Inferior parietal cortex (tissue), 1 donor: ENCODE data around the gene RING1.
"Not testable (repeated sequence)": the region's sequence is repeated elsewhere in the genome, so short reads cannot be mapped to it uniquely, and the experiment has no call there.

Experiments used
- DNase-seq: peaks from one replicate; pipeline ENCODE4 v3.0.0-alpha.2; 2016; ENCODE audit errors: extremely low spot score

RING1 gene

GRCh38 chr6:33205191-33206026 lies 2.9 kb upstream of the RING1 start:
- no peak for DNase-seq

DNA sequence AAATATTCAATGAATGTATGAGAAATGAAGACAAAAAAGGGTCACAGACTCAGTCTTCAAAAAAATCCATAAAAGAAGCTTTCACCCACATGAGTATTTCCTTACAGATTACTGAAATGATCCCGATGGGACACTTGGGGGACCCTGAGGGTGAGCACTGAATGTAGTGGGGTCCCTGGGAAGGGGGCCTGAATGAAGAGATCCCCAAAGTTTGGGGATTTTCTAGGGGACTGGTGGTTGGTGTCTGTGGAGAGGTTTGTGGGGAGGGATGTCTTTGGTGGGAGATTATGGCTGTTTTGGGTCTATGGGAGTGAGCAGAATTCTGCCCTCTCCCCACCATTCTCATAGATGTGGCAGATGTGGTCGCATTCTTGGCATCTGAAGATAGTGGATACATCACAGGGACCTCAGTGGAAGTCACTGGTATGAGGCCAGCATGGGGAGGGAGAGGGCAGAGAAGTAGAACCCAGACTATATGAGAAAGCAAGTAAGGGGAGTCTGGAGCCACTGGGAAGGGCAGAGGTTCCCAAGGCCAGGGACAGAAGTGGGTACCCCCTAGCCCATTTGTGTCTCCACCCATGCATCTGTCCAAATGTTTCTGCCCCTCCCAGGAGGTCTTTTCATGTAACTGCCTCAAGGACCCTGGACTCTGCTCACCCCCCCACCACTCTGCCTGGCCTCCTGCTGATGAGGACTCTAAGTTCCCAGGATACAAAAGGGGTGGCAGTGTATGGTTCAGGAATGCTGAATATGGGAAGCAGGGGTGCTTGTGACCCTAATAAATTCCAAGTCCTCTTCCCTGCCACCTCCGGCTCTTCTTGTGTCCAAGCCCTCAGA lies 2.1 kb upstream of the RING1 start:
- no peak for DNase-seq

- DNase-seq, result no peak
These were observed 1.3 kb upstream of the RING1 start for GRCh38 chr6:33206864-33207551.

GRCh38 chr6:33207552-33208090 lies 679 bp upstream of the RING1 start:
- peak; percentile 34 for DNase-seq

- DNase-seq, result no peak
These were observed 1.6 kb downstream of the RING1 start for GRCh38 chr6:33209856-33210255.

GRCh38 chr6:33211136-33211535 lies 2.8 kb downstream of the RING1 start:
- no peak for DNase-seq

- DNase-seq, result no peak
These were observed 3.5 kb downstream of the RING1 start for GRCh38 chr6:33211666-33212422.

DNA sequence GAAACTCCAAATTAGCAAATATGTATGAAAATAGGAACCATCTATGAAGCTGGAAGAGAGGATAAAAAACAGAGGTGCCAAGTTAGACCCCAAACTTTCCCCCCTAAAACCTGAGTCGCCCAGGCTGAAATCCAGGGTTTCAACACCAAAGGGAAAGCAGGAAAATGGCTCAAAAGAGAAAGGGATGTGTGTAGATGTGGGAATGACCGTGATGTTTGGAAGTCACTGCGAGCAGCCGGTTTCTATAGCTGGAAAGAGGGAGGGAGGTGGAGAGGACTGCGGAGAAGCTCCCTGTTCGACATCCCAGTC lies 4.5 kb downstream of the RING1 start:
- DNase-seq, result no peak

- DNase-seq, result no peak
These were observed 5.1 kb downstream of the RING1 start for GRCh38 chr6:33213166-33213988.

- DNase-seq, result no peak
These were observed 5.7 kb downstream of the RING1 start for GRCh38 chr6:33213989-33214335.

GRCh38 chr6:33215271-33216116 lies 7.2 kb downstream of the RING1 start:
- no peak for DNase-seq

DNA sequence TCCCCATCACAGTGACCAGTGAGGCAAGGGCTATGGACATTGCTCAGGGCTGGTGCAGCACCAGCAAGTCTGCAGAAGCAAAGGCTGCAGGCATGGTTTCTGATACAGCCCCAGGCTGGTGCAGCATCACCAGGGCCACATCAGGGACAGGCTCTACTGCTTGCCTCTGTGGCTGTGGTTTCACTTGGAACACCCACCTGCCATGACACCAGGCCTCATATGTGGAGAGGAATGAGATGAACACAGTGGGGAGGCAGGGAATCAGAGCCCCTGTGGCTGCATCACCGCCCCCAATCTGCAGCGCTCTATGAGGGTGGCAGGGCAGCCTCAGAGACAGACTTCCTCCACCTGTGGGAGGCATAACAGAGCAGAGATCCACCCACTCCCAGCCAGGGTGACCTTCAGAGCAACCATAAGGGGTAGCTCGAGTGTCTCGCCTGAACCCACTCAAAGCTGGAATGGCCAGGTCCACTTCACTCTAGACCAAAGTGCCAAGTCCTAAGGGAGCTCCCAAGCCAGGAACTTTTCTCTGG lies 7.9 kb downstream of the RING1 start:
- DNase-seq, result no peak

GRCh38 chr6:33217246-33217645 lies 8.9 kb downstream of the RING1 start:
- no peak for DNase-seq

- DNase-seq, result no peak
These were observed 9.4 kb downstream of the RING1 start for GRCh38 chr6:33217681-33218080.

DNA sequence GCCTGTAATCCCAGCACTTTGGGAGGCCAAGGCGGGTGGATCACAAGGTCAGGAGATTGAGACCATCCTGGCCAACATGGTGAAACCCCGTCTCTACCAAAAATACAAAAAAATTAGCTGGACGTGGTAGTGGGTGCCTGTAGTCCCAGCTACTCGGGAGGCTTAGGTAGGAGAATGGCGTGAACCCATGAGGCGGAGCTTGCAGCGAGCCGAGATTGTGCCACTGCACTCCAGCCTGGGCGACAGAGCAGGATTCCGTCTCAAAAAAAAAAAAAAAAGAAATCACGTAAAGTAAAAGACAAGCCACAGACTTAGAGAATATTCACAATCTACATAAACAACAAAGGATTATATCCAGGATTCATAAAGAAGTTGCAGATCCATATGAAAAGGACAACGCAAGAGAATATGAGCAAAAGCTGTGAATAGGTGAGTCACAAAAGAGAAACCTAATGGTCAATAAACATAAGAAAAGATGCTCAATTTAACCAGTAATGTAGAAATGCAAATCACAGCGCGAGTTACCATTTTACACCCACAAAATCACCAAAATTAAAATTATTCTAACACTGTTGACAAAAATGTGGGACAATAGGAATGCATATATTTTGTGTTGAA lies 18.3 kb downstream of the RING1 start:
- not testable (repeated sequence) for DNase-seq

DNA sequence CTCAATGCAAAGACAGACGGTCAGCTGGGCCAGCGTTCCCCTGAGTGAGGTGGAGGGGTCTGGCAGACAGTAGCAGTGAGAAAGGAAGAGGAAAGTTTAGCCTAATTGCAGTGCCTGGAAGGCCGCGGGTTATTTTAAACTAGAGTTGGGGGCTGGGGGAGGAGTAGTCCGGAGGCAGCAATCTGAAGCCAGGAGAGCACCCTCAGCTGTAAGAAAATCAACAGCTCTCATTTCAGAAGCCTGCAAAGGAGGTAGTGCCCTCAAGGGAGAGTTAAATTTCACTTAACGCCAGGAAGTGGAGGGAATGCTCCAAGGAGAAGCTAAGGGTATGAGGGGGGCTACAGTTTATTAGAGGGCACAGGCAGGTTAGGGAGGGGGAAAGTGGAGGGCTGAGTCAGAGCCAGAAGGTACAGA lies 26.9 kb downstream of the RING1 start:
- DNase-seq, result no peak

DNA sequence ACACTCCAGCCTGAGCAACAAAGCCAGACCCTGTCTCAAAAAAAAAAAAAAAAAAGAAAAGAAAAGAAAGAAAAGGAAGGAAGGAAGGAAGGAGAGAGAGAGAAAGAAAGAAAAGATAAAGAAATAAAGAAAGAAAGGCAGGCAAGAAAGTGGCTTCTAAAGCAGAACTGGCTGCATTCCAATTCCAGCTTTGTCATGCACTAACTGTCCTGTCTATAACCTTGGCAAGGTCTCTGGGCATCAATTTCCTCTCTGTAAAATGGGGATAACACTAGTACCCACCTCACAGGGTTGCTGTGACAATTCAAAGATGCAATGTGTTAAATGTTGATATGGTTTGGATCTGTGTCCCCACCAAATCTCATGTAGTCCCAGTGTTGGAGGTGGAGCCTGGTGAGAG lies 28.0 kb downstream of the RING1 start:
- DNase-seq, result no peak

DNA sequence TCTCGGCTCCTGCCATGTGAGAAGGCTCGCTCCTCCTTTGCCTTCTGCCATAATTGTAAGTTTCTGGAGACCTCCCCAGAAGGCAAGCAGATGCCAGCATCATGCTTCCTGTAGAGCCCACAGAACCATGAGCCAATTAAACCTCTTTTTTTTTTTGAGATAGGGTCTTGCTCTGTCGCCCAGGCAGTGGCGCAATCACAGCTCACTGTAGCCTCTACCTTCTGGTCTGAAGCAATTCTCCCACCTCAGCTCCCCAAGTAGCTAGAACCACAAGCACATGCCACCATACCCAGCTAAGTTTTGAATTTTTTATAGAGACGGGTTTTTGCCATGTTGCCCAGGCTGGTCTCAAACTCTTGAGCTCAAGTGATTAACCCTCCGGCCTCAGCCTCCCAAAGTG lies 28.6 kb downstream of the RING1 start:
- no peak for DNase-seq

- DNase-seq, result no peak
These were observed 29.4 kb downstream of the RING1 start for GRCh38 chr6:33237741-33238140.
